ENCODE measurements around the gene MRPL43.

DNA sequence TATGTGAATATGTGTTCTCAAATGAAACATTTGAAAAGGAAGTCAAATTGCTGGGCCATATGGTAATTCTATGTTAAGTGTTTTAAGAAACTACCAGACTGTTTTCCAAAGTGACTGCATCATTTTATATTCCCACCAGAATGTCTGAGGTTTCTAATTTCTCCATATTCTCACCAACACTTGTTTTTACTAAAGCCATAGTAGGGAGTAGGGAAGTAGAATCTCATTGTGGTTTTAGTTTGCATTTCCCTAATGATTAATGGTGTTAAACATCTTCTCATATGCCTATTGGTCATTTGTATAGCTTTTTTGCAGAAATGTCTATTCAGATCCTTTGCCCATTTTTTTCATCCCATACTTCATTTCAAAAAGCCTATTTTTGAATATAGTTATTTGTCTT is 27.0 kb downstream of the MRPL43 start:
- TF ChIP-seq, protein P1, sequence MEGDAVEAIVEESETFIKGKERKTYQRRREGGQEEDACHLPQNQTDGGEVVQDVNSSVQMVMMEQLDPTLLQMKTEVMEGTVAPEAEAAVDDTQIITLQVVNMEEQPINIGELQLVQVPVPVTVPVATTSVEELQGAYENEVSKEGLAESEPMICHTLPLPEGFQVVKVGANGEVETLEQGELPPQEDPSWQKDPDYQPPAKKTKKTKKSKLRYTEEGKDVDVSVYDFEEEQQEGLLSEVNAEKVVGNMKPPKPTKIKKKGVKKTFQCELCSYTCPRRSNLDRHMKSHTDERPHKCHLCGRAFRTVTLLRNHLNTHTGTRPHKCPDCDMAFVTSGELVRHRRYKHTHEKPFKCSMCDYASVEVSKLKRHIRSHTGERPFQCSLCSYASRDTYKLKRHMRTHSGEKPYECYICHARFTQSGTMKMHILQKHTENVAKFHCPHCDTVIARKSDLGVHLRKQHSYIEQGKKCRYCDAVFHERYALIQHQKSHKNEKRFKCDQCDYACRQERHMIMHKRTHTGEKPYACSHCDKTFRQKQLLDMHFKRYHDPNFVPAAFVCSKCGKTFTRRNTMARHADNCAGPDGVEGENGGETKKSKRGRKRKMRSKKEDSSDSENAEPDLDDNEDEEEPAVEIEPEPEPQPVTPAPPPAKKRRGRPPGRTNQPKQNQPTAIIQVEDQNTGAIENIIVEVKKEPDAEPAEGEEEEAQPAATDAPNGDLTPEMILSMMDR (IDR thresholded peaks at IDR 0.05; ENCODE audit: borderline replicate concordance, extremely low read depth, low read length, poor library complexity, severe bottlenecking), result no peak
- TF ChIP-seq EZH2 (IDR thresholded peaks at IDR 0.05; ENCODE audit: borderline replicate concordance, low read depth, low read length, severe bottlenecking), result no peak
